ENCODE results near the gene CCDC148.

CCDC148 gene

DNA sequence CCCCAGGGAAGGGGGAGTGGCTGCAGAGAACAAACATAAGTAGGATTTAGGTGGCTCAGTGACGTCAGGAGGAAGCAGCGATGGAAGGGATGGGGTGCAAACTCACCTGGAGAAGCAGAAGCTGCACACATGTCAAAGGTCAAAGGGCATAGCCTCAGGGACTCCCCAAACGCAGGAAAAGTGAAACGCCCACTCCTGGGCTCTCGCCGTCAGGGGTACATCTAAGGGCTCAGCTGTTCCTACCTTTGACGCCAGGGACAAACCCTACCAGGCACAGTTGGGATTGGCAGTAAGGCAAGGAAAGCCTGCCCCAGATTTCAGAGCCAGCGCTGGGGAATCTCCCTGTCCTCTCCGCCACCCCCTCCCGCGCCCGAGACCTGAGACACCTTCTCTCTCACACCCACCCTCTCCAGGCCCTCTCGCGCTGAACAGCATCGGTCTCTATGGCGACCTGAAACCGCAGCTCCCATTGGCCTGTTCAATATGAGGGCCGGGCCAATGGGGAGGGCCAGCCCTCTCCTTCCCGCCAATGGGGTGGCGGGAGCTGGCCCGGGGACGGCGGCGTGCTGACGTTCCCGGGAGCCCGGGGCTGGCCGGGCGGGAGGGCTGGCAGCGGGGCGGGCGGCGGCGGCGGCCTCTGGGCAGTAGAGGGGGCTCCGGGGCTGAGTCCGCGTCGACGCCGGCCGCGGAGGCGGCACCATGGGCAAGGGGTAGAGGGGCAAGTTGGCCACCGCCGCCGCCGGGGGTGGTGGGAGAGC is at the start of gene CCDC148, which contains the start of gene PKP4:
CCDC148 (minus strand) TSS at position 445 of the 758 bp plus-strand sequence; CDS start at position 131, 314 bp downstream.
PKP4 (plus strand) TSS at position 644 of the 758 bp plus-strand sequence. CDS start 76,233 bp downstream, outside the sequence.
- peak; percentile 97 for DNase-seq

DNA sequence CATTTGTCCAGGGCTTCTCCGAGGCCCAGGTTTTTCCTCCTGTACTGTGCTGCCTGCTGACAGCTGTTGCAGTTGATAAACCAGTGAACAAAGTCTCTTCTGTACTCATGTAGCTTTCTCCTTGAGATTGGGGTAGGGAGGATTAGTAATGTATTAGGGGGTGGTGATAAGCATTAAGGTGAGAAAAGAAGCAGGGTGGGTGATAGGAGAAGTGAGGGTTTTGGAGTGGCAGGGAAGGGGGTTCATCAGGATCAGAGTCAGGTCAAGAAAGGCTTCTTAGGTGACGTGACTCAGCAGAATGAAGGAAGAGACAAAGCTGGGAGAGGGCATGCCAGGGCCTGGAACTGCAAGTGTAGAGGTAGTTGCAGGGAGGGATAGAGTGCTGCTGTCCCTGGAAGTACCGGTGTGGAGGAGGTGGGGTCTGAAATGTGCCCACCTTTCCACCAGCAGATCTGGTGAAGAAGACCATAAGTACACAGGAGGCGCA is 48.9 kb upstream of the CCDC148 start:
- no peak for DNase-seq

GRCh38 chr2:158504088-158504487 is 47.5 kb upstream of the CCDC148 start:
- no peak for DNase-seq

DNA sequence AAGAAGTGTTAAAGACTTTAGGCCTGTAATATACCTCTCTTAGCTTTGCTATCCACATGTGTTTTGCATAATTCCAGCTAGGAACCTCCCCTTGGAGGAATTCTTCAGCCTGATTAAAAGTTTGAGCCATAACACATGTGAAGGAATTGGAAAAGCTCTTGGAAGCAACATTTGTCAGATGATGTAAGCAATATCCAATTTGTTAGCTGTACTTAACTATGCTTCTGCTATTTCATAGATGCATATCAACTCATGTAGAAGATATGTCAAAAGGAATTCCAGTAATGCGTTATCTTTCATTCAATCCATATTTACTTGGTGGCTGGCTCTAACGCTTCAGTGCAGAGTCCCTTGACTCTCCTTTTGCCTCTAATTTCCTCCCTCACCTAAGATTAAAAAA is 46.4 kb upstream of the CCDC148 start:
- no peak for DNase-seq

DNA sequence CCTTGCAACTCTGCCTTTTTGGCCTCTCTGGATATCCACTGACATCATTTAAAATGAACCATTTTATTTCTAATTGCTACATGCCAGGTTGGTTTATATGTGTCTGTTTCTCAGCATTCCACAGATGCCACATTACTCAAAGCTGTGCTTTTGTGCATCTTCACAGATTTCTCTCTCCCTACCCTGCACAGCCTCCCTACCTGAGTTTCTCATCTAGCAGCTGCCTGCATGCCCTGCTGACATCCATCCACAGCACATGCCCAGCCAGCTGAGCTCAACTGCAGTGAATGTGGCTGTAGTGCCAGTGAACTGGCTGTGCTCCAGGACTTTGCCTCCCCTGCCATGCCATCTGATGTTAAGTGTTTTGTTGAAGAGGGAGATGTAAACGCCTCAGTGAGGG is 44.7 kb upstream of the CCDC148 start:
- no peak for DNase-seq

DNA sequence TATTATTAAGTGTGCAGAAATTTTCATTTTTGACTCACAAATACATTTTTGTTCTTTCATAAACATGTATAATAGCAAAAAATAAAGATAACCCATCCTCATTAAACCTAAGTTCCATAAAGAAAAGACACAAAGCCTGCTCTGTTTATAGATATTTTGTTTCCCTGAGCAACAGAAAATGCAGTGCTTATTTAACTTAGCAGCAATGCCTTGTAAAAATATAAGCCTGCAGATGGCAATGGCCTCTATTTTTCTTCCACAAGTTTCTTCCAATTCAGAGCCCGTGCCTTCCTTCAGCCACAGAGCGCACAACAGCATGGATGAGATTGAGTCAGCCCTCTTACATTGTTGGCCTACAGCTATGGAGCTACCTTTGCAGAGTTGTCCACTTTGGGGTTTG is 43.8 kb upstream of the CCDC148 start:
- no peak for DNase-seq

DNA sequence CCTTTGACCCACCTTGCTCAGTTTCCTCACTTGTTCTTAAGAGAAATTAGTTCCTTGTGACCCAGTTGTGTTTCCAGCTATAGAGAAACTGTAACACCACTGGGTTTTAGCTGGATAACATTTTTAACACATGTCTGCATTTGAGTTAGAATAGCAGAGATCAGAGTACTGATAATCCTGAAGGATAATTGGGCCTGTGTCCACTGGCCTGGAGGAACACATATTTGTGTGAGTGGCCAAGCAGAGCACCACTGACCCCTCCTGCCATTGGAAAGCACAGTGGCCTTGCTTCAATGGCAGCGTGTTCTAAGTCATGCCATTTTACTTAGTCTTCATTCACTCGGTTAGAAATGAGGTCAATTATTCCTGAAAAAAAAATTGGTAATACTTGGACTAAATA is 42.8 kb upstream of the CCDC148 start:
- DNase-seq: no peak

GRCh38 chr2:158498749-158499136 is 42.2 kb upstream of the CCDC148 start:
- DNase-seq: no peak

GRCh38 chr2:158498043-158498748 is 41.6 kb upstream of the CCDC148 start:
- no peak for DNase-seq

GRCh38 chr2:158497486-158497885 is 40.9 kb upstream of the CCDC148 start:
- DNase-seq: no peak

GRCh38 chr2:158496986-158497385 is 40.4 kb upstream of the CCDC148 start:
- DNase-seq: no peak

- no peak for DNase-seq
These were observed 38.6 kb upstream of the CCDC148 start for GRCh38 chr2:158495175-158495574.

GRCh38 chr2:158493458-158493857 is 36.9 kb upstream of the CCDC148 start:
- no peak for DNase-seq

DNA sequence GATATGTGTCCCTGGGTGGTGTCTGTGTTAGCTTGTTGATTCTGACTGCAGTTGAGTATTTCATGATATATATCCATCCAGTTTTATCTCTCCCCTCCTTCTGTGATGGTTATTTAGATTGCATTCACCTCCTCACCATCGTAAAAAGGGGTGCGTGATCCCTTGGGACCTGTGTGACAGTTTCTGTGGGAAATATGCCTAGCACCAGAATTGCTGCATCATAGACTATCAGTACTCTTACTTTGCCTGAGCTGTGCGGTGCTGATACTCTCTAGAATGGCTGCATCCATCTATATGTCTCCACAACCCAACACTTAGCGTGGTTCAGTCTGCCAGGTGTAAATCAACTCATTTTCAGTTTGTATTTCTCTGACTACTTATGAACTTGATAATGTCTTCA is 34.5 kb upstream of the CCDC148 start:
- DNase-seq: no peak

- DNase-seq: no peak
These were observed 33.0 kb upstream of the CCDC148 start for GRCh38 chr2:158489366-158490112.

- DNase-seq: no peak
These were observed 32.1 kb upstream of the CCDC148 start for GRCh38 chr2:158488442-158489216.

DNA sequence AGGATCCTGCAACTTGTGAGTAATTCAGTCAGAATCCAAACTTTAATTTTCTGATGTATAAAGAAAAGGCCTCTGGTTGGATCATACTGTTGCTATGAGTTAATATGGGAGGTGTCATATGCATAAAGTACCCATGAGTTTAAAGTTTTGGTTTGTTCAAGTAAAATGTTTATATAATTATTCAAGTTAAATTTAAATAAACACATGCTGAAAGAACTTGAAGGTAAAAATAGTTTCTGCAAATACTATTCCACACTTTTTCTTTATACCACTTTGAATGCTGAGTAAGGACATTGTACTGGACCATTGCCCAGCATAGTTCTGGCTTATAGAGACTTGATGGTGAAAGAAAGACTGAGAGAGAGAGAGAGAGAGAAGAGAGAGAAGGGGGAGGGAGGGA is 30.9 kb upstream of the CCDC148 start:
- DNase-seq: no peak

- no peak for DNase-seq
These were observed 30.4 kb upstream of the CCDC148 start for GRCh38 chr2:158486970-158487325.

- DNase-seq: no peak
These were observed 29.8 kb upstream of the CCDC148 start for GRCh38 chr2:158486150-158486969.

- DNase-seq: no peak
These were observed 28.5 kb upstream of the CCDC148 start for GRCh38 chr2:158484892-158485556.

DNA sequence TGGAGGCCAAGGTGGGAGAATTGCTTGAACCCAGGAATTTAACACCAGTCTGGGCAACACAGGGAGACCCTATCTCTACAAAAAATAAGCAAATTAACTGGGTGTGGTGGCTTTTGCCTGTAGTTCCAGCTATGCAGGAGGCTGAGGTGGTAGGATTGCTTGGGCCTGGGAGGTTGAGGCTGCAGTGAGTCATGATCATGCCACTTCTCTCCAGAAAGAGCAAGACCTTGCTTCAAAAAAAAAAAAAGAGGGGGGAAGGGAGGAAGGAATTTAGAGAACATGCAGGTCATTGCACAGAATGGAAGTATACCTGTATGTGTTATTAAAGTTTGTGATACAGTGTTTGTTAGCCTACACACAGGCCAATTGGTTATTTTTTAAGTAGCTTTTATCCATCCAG is 26.0 kb upstream of the CCDC148 start:
- no peak for DNase-seq

All from NCI-H2227 treated with DMSO at 0.1 percent for 48 hours (cell line).